ENCODE measurements around the gene CAPN2.

CAPN2 gene

DNA sequence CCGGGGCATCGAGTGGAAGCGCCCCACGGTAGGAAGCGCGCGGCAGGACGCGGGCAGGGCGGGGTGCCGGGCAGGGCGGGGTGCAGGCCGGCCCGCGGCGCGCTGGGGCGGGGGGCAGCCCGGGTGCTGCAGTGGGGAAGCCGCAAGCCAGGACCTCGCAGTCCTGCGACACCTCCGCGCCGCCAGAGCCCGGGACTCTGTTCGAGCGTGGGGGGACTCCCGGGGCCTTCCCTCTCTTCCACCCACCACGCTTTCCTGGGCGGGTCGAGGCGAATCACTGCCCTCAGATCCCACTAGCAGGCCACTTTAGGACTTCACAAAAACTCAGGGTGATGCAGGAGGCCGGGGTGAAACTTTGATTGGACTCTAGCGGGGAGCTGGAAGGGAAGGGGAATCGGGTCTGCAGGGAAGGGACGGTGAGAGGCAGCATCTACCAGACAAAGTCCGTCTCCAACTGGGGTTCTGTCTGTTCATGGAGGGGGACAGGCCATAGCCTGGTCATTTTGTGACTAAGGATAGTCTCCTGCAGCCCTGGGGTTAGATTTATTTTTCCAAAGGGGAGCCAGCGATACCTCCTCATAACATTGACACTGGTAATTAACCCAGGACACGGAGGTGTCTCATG, 623 bp downstream of the CAPN2 start:
- peak overlapping the region; percentile 84 for H3K4me3 ChIP-seq (ENCODE audit: control insufficient read depth, low read depth, low read length)
- TF ChIP-seq, protein P1, sequence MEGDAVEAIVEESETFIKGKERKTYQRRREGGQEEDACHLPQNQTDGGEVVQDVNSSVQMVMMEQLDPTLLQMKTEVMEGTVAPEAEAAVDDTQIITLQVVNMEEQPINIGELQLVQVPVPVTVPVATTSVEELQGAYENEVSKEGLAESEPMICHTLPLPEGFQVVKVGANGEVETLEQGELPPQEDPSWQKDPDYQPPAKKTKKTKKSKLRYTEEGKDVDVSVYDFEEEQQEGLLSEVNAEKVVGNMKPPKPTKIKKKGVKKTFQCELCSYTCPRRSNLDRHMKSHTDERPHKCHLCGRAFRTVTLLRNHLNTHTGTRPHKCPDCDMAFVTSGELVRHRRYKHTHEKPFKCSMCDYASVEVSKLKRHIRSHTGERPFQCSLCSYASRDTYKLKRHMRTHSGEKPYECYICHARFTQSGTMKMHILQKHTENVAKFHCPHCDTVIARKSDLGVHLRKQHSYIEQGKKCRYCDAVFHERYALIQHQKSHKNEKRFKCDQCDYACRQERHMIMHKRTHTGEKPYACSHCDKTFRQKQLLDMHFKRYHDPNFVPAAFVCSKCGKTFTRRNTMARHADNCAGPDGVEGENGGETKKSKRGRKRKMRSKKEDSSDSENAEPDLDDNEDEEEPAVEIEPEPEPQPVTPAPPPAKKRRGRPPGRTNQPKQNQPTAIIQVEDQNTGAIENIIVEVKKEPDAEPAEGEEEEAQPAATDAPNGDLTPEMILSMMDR (IDR thresholded peaks at IDR 0.05; ENCODE audit: control insufficient read depth, insufficient read depth, low read depth, low read length, missing control alignments): no peak
- no peak for DNase-seq (ENCODE audit: low read depth)

DNA sequence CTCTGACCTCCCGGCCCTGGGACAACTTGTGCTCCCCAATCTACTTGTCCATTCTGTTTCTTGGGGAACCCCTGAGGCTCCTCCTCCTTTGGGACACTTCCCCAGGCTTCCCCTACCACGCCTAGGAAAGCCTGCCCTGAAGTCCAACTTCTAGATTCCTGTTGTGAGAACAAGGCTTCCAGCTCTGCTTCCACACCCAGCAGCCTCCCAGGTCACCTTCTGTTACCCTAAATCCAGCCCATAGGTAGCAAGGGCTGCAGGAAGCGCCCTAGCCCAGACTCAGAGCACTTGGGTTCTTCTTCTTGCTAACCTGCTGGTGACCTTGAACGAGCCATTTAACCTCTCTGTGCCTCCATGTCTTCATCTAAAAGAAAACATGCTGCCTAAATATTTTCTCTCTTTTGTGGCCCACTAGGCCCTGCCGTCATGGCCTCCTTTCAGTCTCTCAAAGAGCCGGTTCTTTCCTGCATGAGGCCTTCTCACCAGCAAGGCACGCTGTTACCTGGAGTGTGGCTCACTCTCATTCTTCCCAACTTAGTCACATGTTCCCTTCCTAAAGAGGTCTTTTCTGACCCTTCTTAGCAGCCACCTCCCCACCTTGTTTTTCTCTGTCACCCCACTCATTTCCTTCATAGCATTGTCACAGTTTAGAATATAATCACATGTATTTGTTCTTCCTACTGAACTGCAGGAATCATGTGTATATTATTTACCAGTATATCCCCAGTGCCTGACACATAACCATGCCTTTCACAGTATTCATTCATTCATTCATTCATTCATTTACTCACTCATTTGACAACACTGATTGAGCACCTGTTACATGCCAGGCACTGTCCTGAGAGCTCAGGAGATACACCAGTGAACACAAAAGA, 1.4 kb downstream of the CAPN2 start:
- H3K4me3 ChIP-seq (ENCODE audit: control insufficient read depth, low read depth, low read length): peak overlapping the region; percentile 84
- TF ChIP-seq, protein P1 (IDR thresholded peaks at IDR 0.05; ENCODE audit: control insufficient read depth, insufficient read depth, low read depth, low read length, missing control alignments): no peak
- DNase-seq (ENCODE audit: low read depth): no peak

DNA sequence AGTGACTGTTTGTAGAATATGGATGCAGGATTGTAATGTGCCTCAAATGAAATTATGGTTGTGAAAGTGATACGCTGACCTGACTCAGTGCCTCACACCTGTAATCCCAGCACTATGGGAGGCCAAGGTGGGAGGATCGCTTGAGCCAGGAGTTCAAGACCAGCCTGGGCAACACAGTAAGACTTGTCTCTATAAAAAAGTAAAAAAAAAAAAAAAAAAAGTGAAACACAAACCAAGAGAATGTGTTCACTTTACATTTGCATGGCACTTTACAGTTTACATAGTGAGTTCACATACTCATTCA, 2.0 kb downstream of the CAPN2 start:
- peak overlapping the region; percentile 84 for H3K4me3 ChIP-seq (ENCODE audit: control insufficient read depth, low read depth, low read length)
- no peak for DNase-seq (ENCODE audit: low read depth)
- TF ChIP-seq, protein P1 (IDR thresholded peaks at IDR 0.05; ENCODE audit: control insufficient read depth, insufficient read depth, low read depth, low read length, missing control alignments): no peak

DNA sequence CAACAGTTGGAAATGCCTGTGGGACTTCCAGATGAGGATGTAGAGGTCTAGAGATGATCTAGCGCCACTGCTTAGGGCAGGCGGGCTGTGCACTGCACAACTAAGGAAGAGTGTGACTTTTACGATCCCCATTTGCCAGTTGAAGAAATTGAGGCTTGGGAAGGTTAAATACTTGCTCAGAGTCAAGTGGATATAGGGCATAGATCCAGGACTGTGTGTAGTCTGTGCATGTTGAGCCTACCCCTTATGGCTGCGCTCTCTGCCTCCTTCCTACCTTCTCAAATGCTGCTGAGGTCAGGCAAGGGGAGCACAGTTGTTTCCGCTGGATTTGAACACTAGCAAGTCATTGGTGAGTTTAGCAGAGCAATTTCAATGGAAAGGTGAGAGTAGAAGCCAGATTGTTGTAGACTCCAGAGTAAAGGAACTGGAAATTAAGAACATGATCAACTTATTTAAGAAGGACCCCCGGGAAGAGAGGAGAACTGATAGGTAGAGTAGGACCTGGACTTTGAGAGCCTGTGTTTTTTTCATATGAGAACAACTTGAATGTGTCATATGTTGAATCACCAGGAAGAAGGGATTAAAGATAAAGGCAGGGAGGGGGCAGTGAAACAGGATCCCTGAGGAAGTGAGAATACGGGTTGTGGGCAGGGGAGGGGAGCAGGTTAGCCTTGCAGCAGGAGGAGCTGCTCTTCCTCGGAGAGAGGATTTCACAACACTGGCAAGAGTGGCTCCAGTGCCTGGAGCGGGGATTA, 2.7 kb downstream of the CAPN2 start:
- TF ChIP-seq, protein P1 (IDR thresholded peaks at IDR 0.05; ENCODE audit: control insufficient read depth, insufficient read depth, low read depth, low read length, missing control alignments): peak; percentile 13
- peak overlapping the region; percentile 17 for H3K4me3 ChIP-seq (ENCODE audit: control insufficient read depth, low read depth, low read length)
- peak; percentile 75 for DNase-seq (ENCODE audit: low read depth)

DNA sequence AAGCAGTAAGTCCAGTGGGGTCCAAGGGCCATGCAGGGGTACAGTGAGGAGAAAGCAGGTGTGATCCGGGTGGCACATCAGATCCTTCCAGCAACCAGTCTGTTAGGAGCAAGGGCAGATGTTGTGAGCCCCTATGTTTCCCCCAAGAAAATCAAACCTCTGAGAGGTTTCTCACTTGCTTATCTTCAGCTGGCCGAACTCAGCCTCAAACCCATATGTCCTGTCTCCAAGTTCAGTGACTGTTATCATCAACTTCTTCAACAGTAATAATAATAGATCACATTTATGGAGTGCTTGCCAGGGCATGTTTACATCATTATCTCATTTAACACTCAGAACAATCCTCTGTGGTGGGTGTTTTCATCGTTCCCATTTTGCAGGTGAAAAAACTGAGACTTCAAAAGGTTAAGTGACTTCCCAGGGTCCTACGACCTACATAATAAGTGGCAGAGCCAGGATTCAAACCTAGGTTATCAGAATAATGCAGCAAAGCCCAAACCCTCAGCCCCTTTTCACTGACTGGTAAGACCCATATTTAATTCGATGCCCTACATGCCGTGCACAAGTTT, 3.3 kb downstream of the CAPN2 start:
- DNase-seq (ENCODE audit: low read depth): no peak
- TF ChIP-seq, protein P1 (IDR thresholded peaks at IDR 0.05; ENCODE audit: control insufficient read depth, insufficient read depth, low read depth, low read length, missing control alignments): no peak
- peak overlapping the region; percentile 17 for H3K4me3 ChIP-seq (ENCODE audit: control insufficient read depth, low read depth, low read length)

DNA sequence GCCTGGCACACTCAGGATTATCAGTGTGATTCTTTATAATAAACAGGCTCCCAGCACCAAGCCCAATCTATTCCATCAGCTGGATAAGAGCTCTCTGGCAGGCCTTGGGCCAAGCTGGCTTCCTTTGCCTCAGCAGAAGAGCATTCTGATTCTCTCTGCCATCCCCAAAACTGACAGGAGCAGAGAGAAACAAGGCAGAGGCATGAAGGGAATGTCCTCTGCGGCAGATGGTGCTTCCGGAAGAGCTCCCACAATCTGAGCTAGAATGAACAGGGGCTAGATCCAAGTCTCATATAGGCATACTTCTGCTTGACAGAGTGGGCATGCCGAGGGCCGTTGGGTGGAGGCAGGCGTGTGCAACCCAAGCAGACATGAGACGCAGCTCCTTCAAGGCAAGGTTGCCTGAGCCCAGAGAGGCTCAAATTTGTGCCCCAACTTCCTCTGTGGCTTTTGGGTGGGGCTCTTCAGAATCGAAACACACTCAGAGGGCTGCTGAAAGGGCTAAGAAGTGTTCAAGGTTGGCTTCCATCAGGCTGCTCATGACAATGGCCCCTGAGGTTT, 4.0 kb downstream of the CAPN2 start:
- no peak overlapping the region for H3K4me3 ChIP-seq (ENCODE audit: control insufficient read depth, low read depth, low read length)
- TF ChIP-seq, protein P1 (IDR thresholded peaks at IDR 0.05; ENCODE audit: control insufficient read depth, insufficient read depth, low read depth, low read length, missing control alignments): no peak

More for the DNA sequence above, 4.0 kb downstream of the CAPN2 start:
- no peak for DNase-seq (ENCODE audit: low read depth)
